CD8-positive, alpha-beta memory T cell (primary cell): ENCODE results near the gene BCO2. TPM values are rescaled to one million over a fixed set of nuclear protein-coding genes. Genes with fewer than 3 reads are reported as not detected.
"Not testable (repeated sequence)": the region's sequence is repeated elsewhere in the genome, so short reads cannot be mapped to it uniquely, and the experiment has no call there.

Experiments
- CTCF ChIA-PET: fragments of 350-600 bp; sonication (Branson Sonifier 250); formaldehyde crosslinking; loops from one replicate; lab custom pipeline; 2021; ENCODE audit warnings: antibody characterized with exemption; lab: Charles Lee
- POLR2A ChIA-PET: fragments of 350-600 bp; sonication (Branson Sonifier 250); formaldehyde crosslinking; loops from one replicate; lab custom pipeline; 2021; ENCODE audit warnings: antibody characterized with exemption; lab: Charles Lee
- DNase-seq, 5 donors: peaks; one replicate each; pipeline versions ENCODE4 v3.0.0 to v3.0.0-alpha.2; 2020 to 2022; ENCODE audit warnings: mixed read lengths in 1 of 5
- H3K27ac ChIP-seq: one replicate; pipeline ENCODE4 v1.7.0; 2013; ENCODE audit warnings: low read depth, mild to moderate bottlenecking, low read length, moderate library complexity
- H3K27me3 ChIP-seq: 2 replicates; pipeline ENCODE4 v1.7.0; 2013; ENCODE audit warnings: low read length, mild to moderate bottlenecking; ENCODE audit not compliant: insufficient read depth, poor library complexity, severe bottlenecking
- H3K36me3 ChIP-seq: 2 replicates; pipeline ENCODE4 v1.7.0; 2013; ENCODE audit warnings: mild to moderate bottlenecking, low read length, moderate library complexity; ENCODE audit not compliant: insufficient read depth
- H3K4me1 ChIP-seq: 2 replicates; pipeline ENCODE4 v1.7.0; 2013; ENCODE audit warnings: mild to moderate bottlenecking, low read length, moderate library complexity; ENCODE audit not compliant: insufficient read depth
- H3K4me3 ChIP-seq: 2 replicates; pipeline ENCODE4 v1.7.0; 2013; ENCODE audit warnings: mild to moderate bottlenecking, low read length
- H3K9me3 ChIP-seq: 2 replicates; pipeline ENCODE4 v1.7.0; 2013; ENCODE audit warnings: mild to moderate bottlenecking, low read length
- H3K27ac Mint-ChIP-seq, 8 donors: one replicate each; pipeline ENCODE4 v1.8.0; 2020 to 2021; ENCODE audit warnings: mixed read lengths in 8 of 8, mild to moderate bottlenecking in 6 of 8, inconsistent platforms in 3 of 8, moderate library complexity in 3 of 8
- H3K27me3 Mint-ChIP-seq, 2 donors: one replicate each; pipeline ENCODE4 v1.8.0; 2020 to 2021; ENCODE audit warnings: mixed read lengths in 2 of 2, mild to moderate bottlenecking in 1 of 2, moderate library complexity in 1 of 2
- H3K36me3 Mint-ChIP-seq, 3 donors: one replicate each; pipeline ENCODE4 v1.8.0; 2020 to 2021; ENCODE audit warnings: mixed read lengths in 3 of 3, inconsistent platforms in 1 of 3, mild to moderate bottlenecking in 1 of 3
- H3K4me1 Mint-ChIP-seq, 3 donors: one replicate each; pipeline ENCODE4 v1.8.0; 2020 to 2021; ENCODE audit warnings: mixed read lengths in 3 of 3, inconsistent platforms in 1 of 3, mild to moderate bottlenecking in 1 of 3
- H3K4me3 Mint-ChIP-seq, 7 donors: one replicate each; pipeline ENCODE4 v1.8.0; 2020 to 2021; ENCODE audit warnings: mixed read lengths in 7 of 7, mild to moderate bottlenecking in 6 of 7, moderate library complexity in 4 of 7, inconsistent platforms in 2 of 7
- H3K9me3 Mint-ChIP-seq, 5 donors: one replicate each; pipeline ENCODE4 v1.8.0; 2020 to 2022; ENCODE audit warnings: mixed read lengths in 5 of 5, mild to moderate bottlenecking in 3 of 5, moderate library complexity in 2 of 5, inconsistent platforms in 1 of 5
- polyA plus RNA-seq: library from polyadenylated mRNA; unstranded; fragments of 300-500 nt; fragmentation: Illumina TruSeq; gene quantifications from one replicate; pipeline ENCODE4 v1.2.3, GENCODE V29; 2021
- total RNA-seq, 2 experiments: library from RNA; stranded (reverse); gene quantifications; one replicate each; pipeline ENCODE4 v1.2.3, GENCODE V29; 2021

Gene BCO2
- total and polyA plus RNA-seq, 3 experiments from 2014 or later = 0.17 to 1.1 (median 0.84) TPM

DNA sequence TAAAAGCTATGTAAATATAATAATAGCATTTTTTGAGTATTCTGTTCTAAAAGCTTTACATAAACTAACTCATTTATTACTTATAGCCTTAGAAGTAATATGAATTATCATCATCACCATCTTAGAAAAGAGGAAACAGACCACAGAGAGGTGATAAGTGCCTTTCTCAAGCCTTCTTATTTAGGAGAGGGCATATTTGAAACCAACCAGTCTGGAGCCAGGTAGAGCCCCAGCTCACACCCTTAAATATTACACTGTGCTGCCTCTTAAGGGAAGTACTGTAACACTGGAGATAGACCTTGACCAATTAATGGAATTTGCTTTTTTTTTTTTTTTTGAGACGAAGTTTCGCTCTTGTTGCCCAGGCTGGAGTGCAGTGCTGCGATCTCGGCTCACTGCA is 2.3 kb downstream of the BCO2 start:
- Mint-ChIP-seq H3K27ac (no peak overlapping the region), H3K9me3 (peaks cover 0 to 3% (median 0%) of the 10 kb centered on the region in 5 donors), H3K36me3 (peaks cover 0 to 10% (median 2%) of the 10 kb centered on the region in 3 donors), H3K4me3 (no peak overlapping the region), H3K27me3 (peaks cover 4 to 29% of the 10 kb centered on the region in 2 donors), H3K4me1 (peaks cover 11 to 14% (median 11%) of the 10 kb centered on the region in 3 donors)
- ChIA-PET POLR2A (interaction anchor here (0.6 kb wide), 1 partner anchor 1354 kb away, joined by 3 read pairs; no protein-coding TSS in a partner anchor), CTCF (no interaction called here)
- H3K27ac ChIP-seq = no peak overlapping the region
- H3K27me3 ChIP-seq = no peaks in the 10 kb centered on the region
- H3K36me3 ChIP-seq = no peaks in the 10 kb centered on the region
- DNase-seq = no peak
- H3K9me3 ChIP-seq = no peaks in the 10 kb centered on the region
- no peak overlapping the region for H3K4me3 ChIP-seq
- H3K4me1 ChIP-seq = no peaks in the 10 kb centered on the region

DNA sequence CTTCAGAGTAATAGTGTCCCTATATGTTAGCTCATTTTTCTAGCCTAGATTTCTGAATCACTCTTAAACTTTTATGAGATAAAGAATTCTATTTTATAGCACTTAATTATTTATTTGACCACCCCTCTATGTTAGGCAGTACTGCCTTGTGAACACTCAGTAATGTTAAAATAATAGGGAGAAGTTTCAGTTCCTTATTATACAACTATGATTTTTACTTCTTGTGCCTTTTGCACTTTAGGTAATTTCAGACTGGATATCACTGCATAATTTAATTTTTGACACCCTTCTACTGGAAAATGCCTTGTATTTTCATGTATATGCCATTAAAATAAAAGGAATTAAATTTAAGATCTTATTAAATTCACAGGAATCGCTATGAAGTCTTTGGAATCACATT is 3.1 kb downstream of the BCO2 start:
- no peak overlapping the region for H3K27ac Mint-ChIP-seq
- no peaks in the 10 kb centered on the region for H3K4me1 ChIP-seq
- H3K4me3 Mint-ChIP-seq = no peak overlapping the region
- H3K36me3 ChIP-seq = no peaks in the 10 kb centered on the region
- H3K27me3 ChIP-seq = no peaks in the 10 kb centered on the region
- POLR2A ChIA-PET = no interaction called here
- H3K9me3 ChIP-seq = no peaks in the 10 kb centered on the region
- H3K9me3 Mint-ChIP-seq = peaks cover 0 to 3% (median 0%) of the 10 kb centered on the region in 5 donors
- H3K4me1 Mint-ChIP-seq = peaks cover 11 to 14% (median 11%) of the 10 kb centered on the region in 3 donors
- peaks cover 4 to 29% of the 10 kb centered on the region in 2 donors for H3K27me3 Mint-ChIP-seq
- no peak overlapping the region for H3K27ac ChIP-seq
- no peak for DNase-seq
- peaks cover 0 to 10% (median 2%) of the 10 kb centered on the region in 3 donors for H3K36me3 Mint-ChIP-seq
- H3K4me3 ChIP-seq = no peak overlapping the region
- CTCF ChIA-PET = no interaction called here

DNA sequence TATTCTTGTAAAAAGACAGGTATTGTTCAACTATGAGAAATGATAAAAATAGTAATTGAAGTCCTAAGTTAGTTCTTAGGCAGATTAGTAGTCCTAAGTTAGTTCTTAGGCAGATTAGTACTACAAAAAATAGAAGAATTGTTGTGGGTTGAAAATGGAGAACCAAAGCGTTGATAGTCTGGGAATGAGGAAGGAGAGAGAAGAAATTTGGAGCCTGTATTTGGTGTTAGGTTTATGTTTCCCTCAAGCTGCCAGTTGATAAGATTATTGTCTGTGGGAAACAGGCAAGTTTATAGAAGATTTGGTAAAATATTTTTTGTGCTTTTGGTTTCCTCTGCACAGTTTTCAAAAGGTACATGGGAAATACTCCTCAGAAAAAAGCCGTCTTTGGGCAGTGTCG is 3.6 kb downstream of the BCO2 start:
- Histone ChIP-seq H3K9me3 (no peaks in the 10 kb centered on the region), H3K27ac (no peak overlapping the region), H3K4me1 (no peaks in the 10 kb centered on the region), H3K36me3 (no peaks in the 10 kb centered on the region), H3K27me3 (no peaks in the 10 kb centered on the region), H3K4me3 (no peak overlapping the region)
- POLR2A ChIA-PET = no interaction called here
- CTCF ChIA-PET = no interaction called here
- Mint-ChIP-seq H3K36me3 (peaks cover 0 to 10% (median 2%) of the 10 kb centered on the region in 3 donors), H3K4me1 (peaks cover 11 to 14% (median 11%) of the 10 kb centered on the region in 3 donors), H3K27me3 (peaks cover 4 to 32% of the 10 kb centered on the region in 2 donors), H3K27ac (no peak overlapping the region), H3K4me3 (no peak overlapping the region), H3K9me3 (peaks cover 0 to 3% (median 0%) of the 10 kb centered on the region in 5 donors)
- no peak for DNase-seq

DNA sequence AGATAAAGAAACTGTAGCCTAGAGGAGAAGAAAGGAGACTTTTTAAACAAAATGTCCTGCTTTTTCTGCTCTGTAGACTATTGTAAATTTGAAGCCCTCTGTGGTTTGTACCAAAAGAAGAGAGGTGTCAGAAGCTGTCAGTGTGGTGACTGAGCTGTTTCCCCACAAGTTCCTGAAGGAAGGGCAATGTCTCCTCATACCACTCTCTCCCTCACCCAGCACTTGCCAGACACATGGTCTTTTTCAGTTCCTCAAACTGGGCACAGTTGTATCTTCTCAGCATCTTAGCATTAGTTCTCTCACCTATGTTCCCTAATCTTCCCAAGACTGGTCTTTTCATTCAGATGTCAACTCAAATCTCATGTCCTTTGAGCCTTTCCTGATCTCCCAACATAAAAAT is 4.3 kb downstream of the BCO2 start:
- Mint-ChIP-seq H3K27me3 (peaks cover 4 to 30% of the 10 kb centered on the region in 2 donors), H3K9me3 (peaks cover 0 to 3% (median 0%) of the 10 kb centered on the region in 5 donors), H3K36me3 (peaks cover 0 to 10% (median 2%) of the 10 kb centered on the region in 3 donors), H3K4me1 (peaks cover 10 to 12% (median 11%) of the 10 kb centered on the region in 3 donors), H3K4me3 (no peak overlapping the region), H3K27ac (no peak overlapping the region)
- ChIA-PET CTCF (no interaction called here), POLR2A (no interaction called here)
- Histone ChIP-seq H3K27ac (no peak overlapping the region), H3K27me3 (no peaks in the 10 kb centered on the region), H3K4me3 (no peak overlapping the region), H3K4me1 (no peaks in the 10 kb centered on the region), H3K9me3 (no peaks in the 10 kb centered on the region), H3K36me3 (no peaks in the 10 kb centered on the region)
- DNase-seq = no peak

DNA sequence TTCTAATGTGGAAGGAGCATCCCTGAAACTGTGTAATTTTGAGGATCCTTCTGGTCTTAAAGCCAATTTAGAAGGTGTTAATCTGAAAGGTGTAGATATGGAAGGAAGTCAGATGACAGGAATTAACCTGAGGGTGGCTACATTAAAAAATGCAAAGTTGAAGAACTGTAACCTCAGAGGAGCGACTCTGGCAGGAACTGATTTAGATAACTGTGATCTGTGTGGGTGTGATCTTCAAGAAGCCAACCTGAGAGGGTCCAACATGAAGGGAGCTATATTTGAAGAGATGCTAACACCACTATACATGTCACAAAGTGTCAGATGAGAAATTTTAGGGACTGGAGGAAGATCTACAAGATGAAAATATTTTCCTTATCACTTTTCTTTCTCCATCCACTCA is 7.6 kb downstream of the BCO2 start:
- no peak for DNase-seq
- Histone ChIP-seq H3K36me3 (no peaks in the 10 kb centered on the region), H3K27me3 (no peaks in the 10 kb centered on the region), H3K9me3 (no peaks in the 10 kb centered on the region), H3K4me3 (no peak overlapping the region), H3K27ac (no peak overlapping the region), H3K4me1 (no peaks in the 10 kb centered on the region)
- Mint-ChIP-seq H3K27ac (no peak overlapping the region), H3K27me3 (peaks cover 5 to 19% of the 10 kb centered on the region in 2 donors), H3K4me1 (peaks cover 0 to 3% (median 0%) of the 10 kb centered on the region in 3 donors), H3K9me3 (peaks cover 0 to 3% (median 0%) of the 10 kb centered on the region in 5 donors), H3K4me3 (no peak overlapping the region), H3K36me3 (peaks cover 0 to 10% (median 2%) of the 10 kb centered on the region in 3 donors)
- ChIA-PET POLR2A (no interaction called here), CTCF (no interaction called here)

DNA sequence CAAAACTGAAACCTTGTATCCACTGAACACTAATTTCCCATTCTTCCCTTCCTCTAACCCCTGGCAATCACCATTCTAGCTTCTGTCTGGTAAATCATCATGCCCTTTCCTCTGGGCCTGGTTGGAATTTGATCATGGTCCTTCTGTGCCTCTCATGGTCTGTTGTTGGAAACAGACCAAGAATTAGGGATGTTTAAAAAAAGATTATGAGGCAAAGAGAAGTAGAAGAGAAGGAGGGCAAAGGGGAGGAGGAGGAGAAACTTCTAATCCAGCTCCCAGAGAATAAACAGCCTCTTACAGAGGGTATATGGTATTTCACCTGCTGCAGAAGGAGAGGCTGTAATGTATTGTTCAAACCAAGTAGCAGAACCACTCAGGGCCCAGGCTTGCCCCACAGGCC is 10.6 kb downstream of the BCO2 start:
- Mint-ChIP-seq H3K36me3 (peaks cover 0 to 1% (median under 1%) of the 10 kb centered on the region in 3 donors), H3K9me3 (peaks cover 0 to 2% (median 0%) of the 10 kb centered on the region in 5 donors), H3K4me1 (no peaks in the 10 kb centered on the region), H3K27me3 (peaks cover 5 to 14% of the 10 kb centered on the region in 2 donors), H3K27ac (no peak overlapping the region), H3K4me3 (no peak overlapping the region)
- Histone ChIP-seq H3K9me3 (no peaks in the 10 kb centered on the region), H3K27me3 (no peaks in the 10 kb centered on the region), H3K4me3 (no peak overlapping the region), H3K27ac (no peak overlapping the region), H3K36me3 (no peaks in the 10 kb centered on the region), H3K4me1 (no peaks in the 10 kb centered on the region)
- POLR2A ChIA-PET = no interaction called here
- CTCF ChIA-PET = no interaction called here
- no peak for DNase-seq

DNA sequence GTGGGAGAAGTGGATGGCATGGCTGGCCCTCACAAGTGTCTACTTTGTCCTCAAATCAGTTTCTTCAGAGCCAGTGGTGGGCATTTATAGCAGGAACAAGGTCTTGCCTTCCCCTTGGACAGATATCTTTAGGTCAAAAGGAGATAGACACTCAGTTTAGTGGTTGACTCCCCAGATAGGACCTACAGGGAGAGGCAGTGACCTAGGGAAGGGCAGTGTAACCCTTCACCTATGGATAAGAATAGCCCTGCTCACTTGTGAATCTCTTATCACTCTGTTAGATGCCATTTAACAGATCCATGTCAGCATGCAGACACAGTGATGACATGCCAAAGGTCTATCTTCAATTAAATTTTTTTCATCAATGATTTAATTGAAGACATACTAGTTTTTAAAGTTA is 11.0 kb downstream of the BCO2 start:
- H3K4me3 Mint-ChIP-seq = no peak overlapping the region
- Histone ChIP-seq H3K4me3 (no peak overlapping the region), H3K36me3 (no peaks in the 10 kb centered on the region), H3K27ac (no peak overlapping the region), H3K9me3 (no peaks in the 10 kb centered on the region), H3K27me3 (no peaks in the 10 kb centered on the region), H3K4me1 (no peaks in the 10 kb centered on the region)
- CTCF ChIA-PET = no interaction called here
- no peak for DNase-seq
- H3K36me3 Mint-ChIP-seq = no peaks in the 10 kb centered on the region
- H3K27ac Mint-ChIP-seq = no peak overlapping the region
- peaks cover 5 to 13% of the 10 kb centered on the region in 2 donors for H3K27me3 Mint-ChIP-seq
- POLR2A ChIA-PET = no interaction called here
- peaks cover 0 to 1% (median 0%) of the 10 kb centered on the region in 5 donors for H3K9me3 Mint-ChIP-seq
- no peaks in the 10 kb centered on the region for H3K4me1 Mint-ChIP-seq

DNA sequence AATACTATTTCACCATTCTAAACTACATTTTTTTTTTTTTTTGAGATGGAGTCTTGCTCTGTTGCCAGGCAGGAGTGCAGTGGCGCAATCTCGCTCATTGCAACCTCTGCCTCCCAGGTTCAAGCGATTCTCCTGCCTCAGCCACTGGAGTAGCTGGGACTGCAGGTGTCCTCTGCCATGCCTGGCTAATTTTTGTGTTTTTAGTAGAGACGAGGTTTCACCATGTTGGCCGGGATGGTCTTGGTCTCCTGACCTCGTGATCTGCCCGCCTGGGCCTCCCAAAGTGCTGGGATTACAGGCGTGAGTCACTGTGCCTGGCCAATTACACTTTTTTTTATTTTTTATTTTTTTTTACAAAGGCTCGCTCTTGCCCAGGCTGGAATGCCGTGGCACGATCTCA is 19.8 kb downstream of the BCO2 start:
- CTCF ChIA-PET, H3K4me1 ChIP-seq, H3K27me3 Mint-ChIP-seq, DNase-seq, H3K36me3 ChIP-seq, H3K36me3 Mint-ChIP-seq, H3K27me3 ChIP-seq, H3K9me3 Mint-ChIP-seq, H3K27ac ChIP-seq, H3K9me3 ChIP-seq, H3K4me3 Mint-ChIP-seq, H3K4me1 Mint-ChIP-seq, H3K27ac Mint-ChIP-seq, H3K4me3 ChIP-seq, POLR2A ChIA-PET: not testable (repeated sequence)
